Mononuclear cell (primary cell): ENCODE data around the gene CDC42EP4. TPM values are rescaled to one million over a fixed set of nuclear protein-coding genes. Genes with fewer than 3 reads are reported as not detected.
"Not testable (repeated sequence)": the region's sequence is repeated elsewhere in the genome, so short reads cannot be mapped to it uniquely, and the experiment has no call there.

Experiments used
- H3K27me3 ChIP-seq: 2 replicates; pipeline ENCODE4 v1.6.0; 2011; ENCODE audit warnings: low read length, control low read depth; ENCODE audit not compliant: insufficient read depth
- H3K4me1 ChIP-seq: 2 replicates; pipeline ENCODE4 v1.5.1; 2011; ENCODE audit warnings: mild to moderate bottlenecking, low read length, control low read depth; ENCODE audit not compliant: insufficient read depth
- H3K4me3 ChIP-seq: 2 replicates; pipeline ENCODE4 v1.5.1; 2011; ENCODE audit warnings: mild to moderate bottlenecking, low read length, moderate library complexity
- H3K9me3 ChIP-seq: 2 replicates; pipeline ENCODE4 v1.5.1; 2011; ENCODE audit warnings: low read depth, mild to moderate bottlenecking, control low read depth, low read length
- total RNA-seq: library from RNA; depleted of rRNA; stranded (reverse); fragments of >200 nt; gene quantifications from one replicate; pipeline ENCODE4 v1.2.3, GENCODE V29; 2012

Gene CDC42EP4
- total RNA-seq, 1 donor, result 11.5 TPM

GRCh38 chr17:73268582-73269328 lies 43.0 kb downstream of the CDC42EP4 start:
- Histone ChIP-seq H3K9me3 (no peaks in the 10 kb centered on the region), H3K4me3 (no peak overlapping the region), H3K27me3 (no peaks in the 10 kb centered on the region), H3K4me1 (no peaks in the 10 kb centered on the region)

GRCh38 chr17:73267648-73268537 lies 43.9 kb downstream of the CDC42EP4 start:
- Histone ChIP-seq H3K27me3 (no peaks in the 10 kb centered on the region), H3K4me1 (no peaks in the 10 kb centered on the region), H3K4me3 (no peak overlapping the region), H3K9me3 (no peaks in the 10 kb centered on the region)

- H3K9me3 ChIP-seq, result no peaks in the 10 kb centered on the region
- no peaks in the 10 kb centered on the region for H3K27me3 ChIP-seq
- no peak overlapping the region for H3K4me3 ChIP-seq
- H3K4me1 ChIP-seq, result no peaks in the 10 kb centered on the region
These were observed 45.0 kb downstream of the CDC42EP4 start for GRCh38 chr17:73266796-73267195.

- Histone ChIP-seq H3K9me3 (no peaks in the 10 kb centered on the region), H3K4me1 (no peaks in the 10 kb centered on the region), H3K27me3 (no peaks in the 10 kb centered on the region), H3K4me3 (no peak overlapping the region)
These were observed 45.9 kb downstream of the CDC42EP4 start for GRCh38 chr17:73265646-73266640.

- not testable (repeated sequence) for H3K9me3 ChIP-seq, H3K4me1 ChIP-seq, H3K27me3 ChIP-seq, H3K4me3 ChIP-seq
These were observed 47.4 kb downstream of the CDC42EP4 start for GRCh38 chr17:73264448-73264847.

GRCh38 chr17:73262676-73263642 lies 48.8 kb downstream of the CDC42EP4 start:
- Histone ChIP-seq H3K4me1 (no peaks in the 10 kb centered on the region), H3K27me3 (no peaks in the 10 kb centered on the region), H3K4me3 (no peak overlapping the region), H3K9me3 (no peaks in the 10 kb centered on the region)

- H3K27me3 ChIP-seq, result no peaks in the 10 kb centered on the region
- H3K4me1 ChIP-seq, result no peaks in the 10 kb centered on the region
- H3K4me3 ChIP-seq, result no peak overlapping the region
- no peaks in the 10 kb centered on the region for H3K9me3 ChIP-seq
These were observed 49.7 kb downstream of the CDC42EP4 start for GRCh38 chr17:73261952-73262675.

GRCh38 chr17:73261617-73261951 lies 50.2 kb downstream of the CDC42EP4 start, which contains the start of gene CPSF4L:
TSS of gene CPSF4L (minus strand) at chr17:73261880. CDS start at chr17:73261818, 62 bp downstream.
- Histone ChIP-seq H3K27me3 (no peaks in the 10 kb centered on the region), H3K4me1 (no peaks in the 10 kb centered on the region), H3K4me3 (no peak within 1 kb of the TSS), H3K9me3 (no peaks in the 10 kb centered on the region)

- H3K4me1 ChIP-seq, result no peaks in the 10 kb centered on the region
- no peaks in the 10 kb centered on the region for H3K27me3 ChIP-seq
- H3K9me3 ChIP-seq, result no peaks in the 10 kb centered on the region
- no peak overlapping the region for H3K4me3 ChIP-seq
These were observed 54.3 kb downstream of the CDC42EP4 start for GRCh38 chr17:73257516-73257915.

GRCh38 chr17:73256220-73256619 lies 55.6 kb downstream of the CDC42EP4 start:
- Histone ChIP-seq H3K4me1 (no peaks in the 10 kb centered on the region), H3K9me3 (no peaks in the 10 kb centered on the region), H3K4me3 (no peak overlapping the region), H3K27me3 (no peaks in the 10 kb centered on the region)

- no peaks in the 10 kb centered on the region for H3K4me1 ChIP-seq
- no peaks in the 10 kb centered on the region for H3K9me3 ChIP-seq
- no peaks in the 10 kb centered on the region for H3K27me3 ChIP-seq
- no peak overlapping the region for H3K4me3 ChIP-seq
These were observed 56.1 kb downstream of the CDC42EP4 start for GRCh38 chr17:73255671-73256181.

GRCh38 chr17:73251871-73252270 lies 59.9 kb downstream of the CDC42EP4 start:
- Histone ChIP-seq H3K4me3 (no peak overlapping the region), H3K4me1 (no peaks in the 10 kb centered on the region), H3K27me3 (no peaks in the 10 kb centered on the region), H3K9me3 (no peaks in the 10 kb centered on the region)
